ENCODE results near the gene RAB4A. TPM values are rescaled to one million over a fixed set of nuclear protein-coding genes. Genes with fewer than 3 reads are reported as not detected.

The RAB4A gene
- total and polyA plus RNA-seq, 9 of the 15 experiments (the other 6 are each of a cell fraction or from before 2014, with no cell fraction given) = 8.3 to 61.0 (median 26.7) TPM

GRCh38 chr1:229230140-229230892 is 40.6 kb upstream of the RAB4A start:
- CTCF ChIA-PET (ENCODE audit: low intra/inter-chr PET ratio) = no interaction called here
- Histone ChIP-seq H3K9me1 (ENCODE audit: control insufficient read depth, insufficient read depth, low read length) (no peaks in the 10 kb centered on the region), H3K4me2 (ENCODE audit: insufficient read depth, low read length) (no peak overlapping the region), H4K20me1 (replicated peaks; ENCODE audit: control insufficient read depth, insufficient read depth, low read length) (peaks cover 11% of the 10 kb centered on the region), H3K9ac (ENCODE audit: insufficient read depth in 1 of 2, low read depth in 2 of 2, low read length in 2 of 2) (no peak overlapping the region), H3K36me3 (ENCODE audit: control insufficient read depth, insufficient read depth, low read length) (no peaks in the 10 kb centered on the region), H3K4me1 (replicated peaks in 1 of 2; ENCODE audit: control insufficient read depth in 2 of 2, insufficient read depth in 2 of 2, low read length in 2 of 2) (peaks cover 0 to 6% of the 10 kb centered on the region in 2 experiments; a peak in 2 of 5 replicates), H2AFZ (ENCODE audit: low read depth, low read length) (no peak overlapping the region), H3K27ac (ENCODE audit: extremely low read depth, low read depth, low read length) (no peak overlapping the region), H3K79me2 (ENCODE audit: control insufficient read depth, insufficient read depth, low read length) (no peaks in the 10 kb centered on the region), H3K4me3 (no peak overlapping the region), H3K9me3 (replicated peaks; ENCODE audit: control insufficient read depth, insufficient read depth, low read depth, low read length) (peaks cover 2% of the 10 kb centered on the region; the same call in 1 of the 2 replicates), H3K27me3 (ENCODE audit: control insufficient read depth in 2 of 2, insufficient read depth in 2 of 2, low read length in 2 of 2) (peaks cover 41 to 49% of the 10 kb centered on the region in 2 experiments)
- POLR2A ChIA-PET = interaction anchor here (0.8 to 1.7 kb wide), 3 partner anchors 17 to 350 kb away, joined by 3 read pairs; no protein-coding TSS in a partner anchor
- FAIRE-seq (no peak), DNase-seq (ENCODE audit: extremely low read depth in 1 of 4, low spot score in 3 of 4) (peak in 1 of 4 experiments; percentile 26), ATAC-seq (peak; percentile 34)
- WGBS (ENCODE audit: insufficient coverage, low coverage, missing lambda C conversion rate) = under 1% methylated on average over 14 of the region's 14 CpGs
- in situ Hi-C loops (cut with MboI) (loop anchor here (10.0 kb wide), 1 partner anchor 546 kb away; no protein-coding TSS in a partner anchor), intact Hi-C loops (cut with micrococcal nuclease) (no loop called here)
- no TSS peak for BruUV-seq (replicated peaks)
- TF ChIP-seq MTF1 (CRISPR knock-in tag; IDR thresholded peaks at IDR 0.05; ENCODE audit: borderline replicate concordance) (no peak), MEIS2 (IDR thresholded peaks at IDR 0.05; ENCODE audit: partially characterized antibody) (peak; percentile 93), STAT6 (CRISPR knock-in tag; IDR thresholded peaks at IDR 0.05) (no peak), CGGBP1 (CRISPR knock-in tag; IDR thresholded peaks at IDR 0.05) (no peak), ARID1B (IDR thresholded peaks at IDR 0.05) (peak; percentile 35; the same call in 1 of the 2 replicates), GMEB1 (CRISPR knock-in tag; IDR thresholded peaks at IDR 0.05) (no peak), ADNP (tag; IDR thresholded peaks at IDR 0.05) (no peak), E2F6 (IDR thresholded peaks at IDR 0.05; ENCODE audit: borderline replicate concordance in 1 of 2, extremely low read depth in 1 of 2, insufficient read depth in 1 of 2, insufficient read length in 1 of 2, low read depth in 1 of 2, low read length in 1 of 2, poor library complexity in 1 of 2, severe bottlenecking in 1 of 2) (no peak), CBX5 (IDR thresholded peaks at IDR 0.05; ENCODE audit: borderline replicate concordance, low read depth) (no peak), ZNF76 (CRISPR knock-in tag; IDR thresholded peaks at IDR 0.05; ENCODE audit: borderline replicate concordance) (no peak), ZNF589 (CRISPR knock-in tag; IDR thresholded peaks at IDR 0.05; ENCODE audit: low read depth) (no peak), HEY1 (CRISPR knock-in tag; IDR thresholded peaks at IDR 0.05; ENCODE audit: borderline replicate concordance) (no peak), FOXP1 (CRISPR knock-in tag; IDR thresholded peaks at IDR 0.05) (no peak), L3MBTL2 (IDR thresholded peaks at IDR 0.05) (no peak), FOSL1 (tag; conservative IDR thresholded peaks at IDR 0.05) (peak; percentile 31; the same call in 1 of the 2 replicates)
